NCI-H82 treated with DMSO at 0.1 percent for 48 hours (cell line): Measurements from ENCODE around the gene SHB.

Source experiments
- DNase-seq: peaks from one replicate; lab custom pipeline; 2025; ENCODE audit not compliant: unreplicated experiment; lab: John Stamatoyannopoulos, UW

SHB gene

GRCh38 chr9:38088006-38088925 lies 19.2 kb upstream of the SHB start:
- DNase-seq = no peak

- DNase-seq = no peak
Measured at GRCh38 chr9:38086496-38086895, 17.5 kb upstream of the SHB start.

GRCh38 chr9:38085308-38085707 lies 16.3 kb upstream of the SHB start:
- no peak for DNase-seq

GRCh38 chr9:38084556-38084880 lies 15.5 kb upstream of the SHB start:
- no peak for DNase-seq

- DNase-seq = no peak
Measured at GRCh38 chr9:38083858-38084555, 15.0 kb upstream of the SHB start.

GRCh38 chr9:38082446-38083287 lies 13.6 kb upstream of the SHB start:
- no peak for DNase-seq

- DNase-seq = no peak
Measured at GRCh38 chr9:38081356-38082108, 12.5 kb upstream of the SHB start.

GRCh38 chr9:38079461-38080031 lies 10.5 kb upstream of the SHB start:
- peak; percentile 98 for DNase-seq

GRCh38 chr9:38075272-38075671 lies 6.2 kb upstream of the SHB start:
- DNase-seq = no peak

GRCh38 chr9:38074441-38074961 lies 5.5 kb upstream of the SHB start:
- DNase-seq = no peak

- DNase-seq = no peak
Measured at GRCh38 chr9:38073882-38074281, 4.9 kb upstream of the SHB start.

GRCh38 chr9:38071470-38072134 lies 2.6 kb upstream of the SHB start:
- no peak for DNase-seq

- no peak for DNase-seq
Measured at GRCh38 chr9:38067859-38068681, 957 bp downstream of the SHB start.

- DNase-seq = no peak
Measured at GRCh38 chr9:38066914-38067858, 1.8 kb downstream of the SHB start.

- peak; percentile 23 for DNase-seq
Measured at GRCh38 chr9:38066197-38066913, 2.7 kb downstream of the SHB start.

GRCh38 chr9:38065369-38066075 lies 3.5 kb downstream of the SHB start:
- no peak for DNase-seq
